Neural crest cell (in vitro differentiated cells): ENCODE data around the gene OR52E4. TPM values are rescaled to one million over a fixed set of nuclear protein-coding genes. Genes with fewer than 3 reads are reported as not detected.

Experiments used
- DNase-seq: peaks from one replicate; pipeline ENCODE4 v3.0.0; 2021; ENCODE audit warnings: low read depth, mixed read lengths, low spot score
- H3K27ac Mint-ChIP-seq: one replicate; pipeline ENCODE4 v1.8.0; 2021; ENCODE audit warnings: mild to moderate bottlenecking, mixed read lengths; ENCODE audit not compliant: unreplicated experiment
- H3K27me3 Mint-ChIP-seq: 2 replicates; pipeline ENCODE4 v1.8.0; 2021; ENCODE audit warnings: low read depth, mild to moderate bottlenecking, mixed read lengths
- H3K36me3 Mint-ChIP-seq: 2 replicates; pipeline ENCODE4 v1.8.0; 2021; ENCODE audit warnings: low read depth, mild to moderate bottlenecking, mixed read lengths
- H3K4me1 Mint-ChIP-seq: 2 replicates; pipeline ENCODE4 v1.8.0; 2021; ENCODE audit warnings: mixed read lengths
- H3K4me3 Mint-ChIP-seq: one replicate; pipeline ENCODE4 v1.8.0; 2021; ENCODE audit warnings: mild to moderate bottlenecking, mixed read lengths
- H3K9me3 Mint-ChIP-seq: 2 replicates; pipeline ENCODE4 v1.8.0; 2021; ENCODE audit warnings: mixed read lengths
- total RNA-seq: library from RNA; stranded (reverse); gene quantifications from 2 replicates; pipeline ENCODE4 v1.2.1, GENCODE V29; 2021
- TF ChIP-seq, protein P1 (sequence below): fragments of 200-600 bp; sonication (generic); conservative IDR thresholded peaks from 2 replicates; pipeline ENCODE4 v1.5.0; 2021; ENCODE audit warnings: antibody characterized with exemption, mild to moderate bottlenecking

The OR52E4 gene
- total RNA-seq, 1 donor from 2014 or later = not detected

DNA sequence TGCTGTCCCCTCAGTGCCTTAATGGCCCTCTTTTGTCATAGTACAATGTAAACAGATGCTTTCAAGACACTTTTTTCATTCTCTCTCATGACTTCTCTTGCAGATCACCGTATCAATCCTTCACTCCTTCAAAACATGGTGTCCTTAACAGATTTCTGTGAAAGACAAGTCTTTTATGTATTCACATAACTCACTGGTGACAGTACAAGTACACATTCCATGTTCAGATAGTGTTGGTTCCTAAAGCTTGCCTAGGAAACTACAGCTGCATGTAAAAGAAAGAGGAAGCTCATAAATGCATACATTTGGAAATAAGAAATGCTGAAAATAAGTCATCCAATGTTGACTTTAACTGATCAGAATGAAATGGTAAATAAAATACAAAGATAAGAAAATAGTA is 33.7 kb upstream of the OR52E4 start:
- TF ChIP-seq, protein P1, sequence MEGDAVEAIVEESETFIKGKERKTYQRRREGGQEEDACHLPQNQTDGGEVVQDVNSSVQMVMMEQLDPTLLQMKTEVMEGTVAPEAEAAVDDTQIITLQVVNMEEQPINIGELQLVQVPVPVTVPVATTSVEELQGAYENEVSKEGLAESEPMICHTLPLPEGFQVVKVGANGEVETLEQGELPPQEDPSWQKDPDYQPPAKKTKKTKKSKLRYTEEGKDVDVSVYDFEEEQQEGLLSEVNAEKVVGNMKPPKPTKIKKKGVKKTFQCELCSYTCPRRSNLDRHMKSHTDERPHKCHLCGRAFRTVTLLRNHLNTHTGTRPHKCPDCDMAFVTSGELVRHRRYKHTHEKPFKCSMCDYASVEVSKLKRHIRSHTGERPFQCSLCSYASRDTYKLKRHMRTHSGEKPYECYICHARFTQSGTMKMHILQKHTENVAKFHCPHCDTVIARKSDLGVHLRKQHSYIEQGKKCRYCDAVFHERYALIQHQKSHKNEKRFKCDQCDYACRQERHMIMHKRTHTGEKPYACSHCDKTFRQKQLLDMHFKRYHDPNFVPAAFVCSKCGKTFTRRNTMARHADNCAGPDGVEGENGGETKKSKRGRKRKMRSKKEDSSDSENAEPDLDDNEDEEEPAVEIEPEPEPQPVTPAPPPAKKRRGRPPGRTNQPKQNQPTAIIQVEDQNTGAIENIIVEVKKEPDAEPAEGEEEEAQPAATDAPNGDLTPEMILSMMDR = no peak
- no peaks in the 10 kb centered on the region for H3K4me1 Mint-ChIP-seq
- H3K36me3 Mint-ChIP-seq = no peaks in the 10 kb centered on the region
- H3K27ac Mint-ChIP-seq = no peak overlapping the region
- no peaks in the 10 kb centered on the region for H3K9me3 Mint-ChIP-seq
- H3K27me3 Mint-ChIP-seq = peaks cover 5% of the 10 kb centered on the region
- no peak for DNase-seq
- no peak overlapping the region for H3K4me3 Mint-ChIP-seq

DNA sequence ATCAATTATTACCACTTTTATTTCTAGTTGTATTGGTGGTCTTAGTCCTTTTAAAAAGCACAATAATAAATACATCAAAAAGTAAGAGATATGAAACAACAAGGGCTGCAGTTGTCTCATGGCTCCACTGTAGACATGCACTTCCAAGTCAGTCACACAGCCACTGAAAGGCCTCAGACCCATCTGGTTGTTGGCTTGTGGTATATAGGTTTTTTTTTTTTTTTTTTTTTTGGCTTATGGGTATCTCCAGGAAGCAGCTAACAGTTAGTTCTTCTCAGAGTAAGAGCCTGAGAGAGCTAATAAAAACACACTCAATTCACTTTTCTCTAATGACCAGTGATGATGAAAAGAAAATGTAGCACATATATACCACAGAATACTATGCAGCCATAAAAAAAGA is 32.7 kb upstream of the OR52E4 start:
- Mint-ChIP-seq H3K27ac (no peak overlapping the region), H3K36me3 (no peaks in the 10 kb centered on the region), H3K4me1 (no peaks in the 10 kb centered on the region), H3K9me3 (peaks cover 5% of the 10 kb centered on the region), H3K4me3 (no peak overlapping the region), H3K27me3 (peaks cover 8% of the 10 kb centered on the region)
- TF ChIP-seq, protein P1 = no peak
- DNase-seq = no peak

DNA sequence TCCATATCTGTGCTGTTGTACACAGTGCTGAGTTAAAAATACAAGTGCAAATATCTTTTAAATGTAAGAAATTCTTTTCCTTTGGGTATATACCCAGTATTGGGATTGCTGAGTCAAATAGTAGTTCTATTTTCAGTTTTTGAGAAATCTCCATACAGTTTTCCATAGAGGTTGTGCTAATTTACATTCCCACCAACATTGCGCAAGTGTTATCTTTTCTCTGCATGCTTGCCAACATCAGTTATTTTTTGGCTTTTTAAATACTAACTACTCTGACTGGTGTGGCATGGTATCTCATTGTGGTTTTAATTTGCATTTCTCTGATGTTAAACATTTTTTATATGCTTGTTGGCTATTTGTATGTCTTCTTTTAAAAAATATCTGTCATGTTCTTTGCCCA is 29.4 kb upstream of the OR52E4 start:
- peaks cover 7% of the 10 kb centered on the region for H3K9me3 Mint-ChIP-seq
- DNase-seq = no peak
- peaks cover 17% of the 10 kb centered on the region for H3K27me3 Mint-ChIP-seq
- TF ChIP-seq, protein P1 = no peak
- H3K36me3 Mint-ChIP-seq = no peaks in the 10 kb centered on the region
- no peak overlapping the region for H3K4me3 Mint-ChIP-seq
- no peak overlapping the region for H3K27ac Mint-ChIP-seq
- no peaks in the 10 kb centered on the region for H3K4me1 Mint-ChIP-seq

DNA sequence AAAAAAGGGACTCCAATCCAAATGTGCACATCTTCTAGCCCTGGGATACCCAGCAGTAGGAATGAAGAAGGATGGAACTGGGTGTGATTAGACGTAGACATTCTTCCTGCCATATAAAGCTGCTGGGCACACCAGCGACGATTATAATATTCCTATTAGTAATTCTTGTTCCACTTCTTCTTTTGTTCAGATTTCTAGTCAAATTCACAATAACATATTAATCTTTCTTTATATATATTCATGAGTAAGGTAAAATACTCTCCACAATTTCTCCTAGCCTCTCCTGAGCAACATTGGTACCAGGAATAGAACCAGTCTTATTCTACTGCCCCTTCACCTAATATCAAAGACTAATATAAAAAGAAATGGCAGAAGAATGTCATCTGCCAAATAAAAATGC is 22.8 kb upstream of the OR52E4 start, which contains the start of gene OR52E8:
OR52E8 (minus strand) TSS at position 101 of the 400 bp plus-strand sequence; CDS start at position 101, 0 bp downstream.
- Mint-ChIP-seq H3K4me1 (no peaks in the 10 kb centered on the region), H3K9me3 (peaks cover 3% of the 10 kb centered on the region), H3K27ac (no peak within 1 kb of the TSS), H3K27me3 (peaks cover 34% of the 10 kb centered on the region), H3K36me3 (no peaks in the 10 kb centered on the region), H3K4me3 (no peak within 1 kb of the TSS)
- TF ChIP-seq, protein P1 = no peak
- DNase-seq = no peak

DNA sequence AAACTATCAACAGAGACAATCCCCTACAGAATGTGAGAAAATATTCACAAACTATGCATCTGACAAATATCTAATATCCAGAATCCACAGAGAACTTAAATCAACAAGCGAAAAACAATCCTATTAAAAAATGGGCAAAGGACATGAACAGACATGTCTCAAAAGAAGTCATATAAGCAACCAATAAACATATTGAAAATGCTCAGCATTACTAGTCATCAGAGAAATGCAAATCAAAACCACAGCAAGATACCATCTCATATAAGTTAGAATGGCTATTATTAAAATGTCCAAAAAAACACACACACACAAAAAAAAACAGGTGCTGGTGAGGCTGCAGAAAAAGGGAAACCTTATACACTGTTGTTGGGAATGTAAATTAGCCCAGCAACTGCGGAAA is 14.6 kb upstream of the OR52E4 start:
- Mint-ChIP-seq H3K4me3 (no peak overlapping the region), H3K9me3 (peaks cover 6% of the 10 kb centered on the region), H3K27ac (no peak overlapping the region), H3K27me3 (peaks cover 17% of the 10 kb centered on the region), H3K4me1 (no peaks in the 10 kb centered on the region), H3K36me3 (no peaks in the 10 kb centered on the region)
- TF ChIP-seq, protein P1 = no peak
- DNase-seq = no peak

DNA sequence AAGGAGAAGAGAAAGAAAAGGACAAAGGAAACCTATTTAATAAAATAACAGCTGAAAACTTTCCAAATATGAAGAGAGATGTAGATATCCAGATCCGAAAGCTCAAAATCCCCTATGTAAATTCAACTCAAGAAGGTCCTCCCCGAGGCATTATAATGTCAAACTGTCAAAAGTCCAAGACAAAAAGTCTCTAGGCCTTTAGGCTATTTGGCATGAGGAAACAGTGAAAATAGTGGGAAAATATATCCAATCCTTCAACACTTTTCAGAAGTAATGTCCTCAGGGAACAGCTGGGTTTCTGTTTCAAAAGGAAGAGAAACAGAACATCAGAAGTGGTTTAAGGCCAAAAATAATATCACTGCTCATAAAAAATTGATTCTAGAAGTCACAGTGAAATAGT is 1.9 kb upstream of the OR52E4 start:
- no peaks in the 10 kb centered on the region for H3K36me3 Mint-ChIP-seq
- no peak for DNase-seq
- no peaks in the 10 kb centered on the region for H3K4me1 Mint-ChIP-seq
- TF ChIP-seq, protein P1 = no peak
- no peaks in the 10 kb centered on the region for H3K9me3 Mint-ChIP-seq
- no peak overlapping the region for H3K4me3 Mint-ChIP-seq
- peaks cover 30% of the 10 kb centered on the region for H3K27me3 Mint-ChIP-seq
- H3K27ac Mint-ChIP-seq = no peak overlapping the region
